Measurements from ENCODE around the gene KLHL29.
A peak's percentile ranks its signal among the peaks of the same experiment; 100 is the strongest.

The KLHL29 gene

GRCh38 chr2:23516520-23517256 lies 131.7 kb downstream of the KLHL29 start:
- DNase-seq: no peak

GRCh38 chr2:23518481-23519333 lies 133.7 kb downstream of the KLHL29 start:
- DNase-seq: no peak

GRCh38 chr2:23519334-23519651 lies 134.3 kb downstream of the KLHL29 start:
- DNase-seq: no peak

GRCh38 chr2:23520256-23520655 lies 135.3 kb downstream of the KLHL29 start:
- DNase-seq: no peak

- no peak for DNase-seq
These were observed 136.1 kb downstream of the KLHL29 start for GRCh38 chr2:23521060-23521459.

- DNase-seq: no peak
These were observed 137.9 kb downstream of the KLHL29 start for GRCh38 chr2:23522726-23523372.

- no peak for DNase-seq
These were observed 138.6 kb downstream of the KLHL29 start for GRCh38 chr2:23523373-23524260.

GRCh38 chr2:23524261-23524706 lies 139.3 kb downstream of the KLHL29 start:
- DNase-seq: no peak

GRCh38 chr2:23525137-23525765 lies 140.3 kb downstream of the KLHL29 start:
- no peak for DNase-seq

GRCh38 chr2:23526114-23526513 lies 141.1 kb downstream of the KLHL29 start:
- peak in 3 of 4 experiments; percentile 5 to 25 (median 15) for DNase-seq

- DNase-seq: no peak
These were observed 142.1 kb downstream of the KLHL29 start for GRCh38 chr2:23526835-23527790.

GRCh38 chr2:23528171-23528570 lies 143.2 kb downstream of the KLHL29 start:
- DNase-seq: no peak

- no peak for DNase-seq
These were observed 143.7 kb downstream of the KLHL29 start for GRCh38 chr2:23528690-23529089.

GRCh38 chr2:23529659-23530058 lies 144.7 kb downstream of the KLHL29 start:
- DNase-seq: no peak

GRCh38 chr2:23530206-23530908 lies 145.4 kb downstream of the KLHL29 start:
- DNase-seq: no peak

GRCh38 chr2:23530909-23531276 lies 145.9 kb downstream of the KLHL29 start:
- no peak for DNase-seq

- DNase-seq: no peak
These were observed 146.3 kb downstream of the KLHL29 start for GRCh38 chr2:23531280-23531679.

GRCh38 chr2:23531881-23532280 lies 146.9 kb downstream of the KLHL29 start:
- DNase-seq: no peak

GRCh38 chr2:23532391-23533337 lies 147.7 kb downstream of the KLHL29 start:
- no peak for DNase-seq

Measured in suppressor macrophage (primary cell).